Measurements from ENCODE around the gene LLGL1.

The LLGL1 gene

DNA sequence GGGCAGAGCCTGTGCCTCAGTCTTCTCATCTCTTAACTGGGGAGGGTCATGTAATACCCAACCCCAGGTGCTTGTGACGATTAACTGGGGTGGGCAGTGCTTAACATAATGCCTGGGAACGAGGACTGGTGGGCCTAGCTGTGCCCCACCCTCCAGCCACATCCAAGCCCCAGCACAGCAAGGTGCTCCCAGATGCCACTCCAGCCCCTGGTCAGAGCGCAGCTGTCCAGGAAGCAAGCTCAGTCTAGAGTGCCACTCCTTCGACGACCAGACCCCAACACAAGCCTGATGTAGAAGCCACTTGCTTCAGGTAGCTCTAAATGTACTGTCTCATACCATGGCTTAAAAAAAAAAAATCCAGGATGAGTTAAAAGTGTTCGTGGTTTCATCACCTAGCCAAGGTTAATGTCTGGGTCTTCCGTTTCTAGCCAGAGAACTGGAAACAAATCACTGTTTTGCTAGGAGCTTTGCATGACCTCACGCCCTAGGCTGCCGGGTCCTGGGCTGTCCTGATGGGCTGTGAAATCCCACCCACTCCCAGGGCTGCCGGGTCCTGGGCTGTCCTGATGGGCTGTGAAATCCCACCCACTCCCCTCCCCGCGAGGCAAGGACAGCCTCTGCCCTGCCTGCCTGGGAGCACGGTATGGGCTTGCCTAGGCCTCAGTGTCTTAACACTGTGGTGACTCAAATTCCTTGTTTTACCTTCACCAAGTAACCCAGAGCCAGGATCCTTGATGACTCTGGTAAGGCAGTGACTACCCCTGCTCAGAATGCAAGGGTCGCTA, 42.7 kb downstream of the LLGL1 start:
- no peak for DNase-seq (ENCODE audit: low read depth in 2 of 2, low spot score in 1 of 2)

- no peak for DNase-seq (ENCODE audit: low read depth in 2 of 2, low spot score in 1 of 2)
Measured at GRCh38 chr17:18270046-18270931, 44.9 kb downstream of the LLGL1 start.

- no peak for DNase-seq (ENCODE audit: low read depth in 2 of 2, low spot score in 1 of 2)
Measured at GRCh38 chr17:18277076-18277475, 51.6 kb downstream of the LLGL1 start.

DNA sequence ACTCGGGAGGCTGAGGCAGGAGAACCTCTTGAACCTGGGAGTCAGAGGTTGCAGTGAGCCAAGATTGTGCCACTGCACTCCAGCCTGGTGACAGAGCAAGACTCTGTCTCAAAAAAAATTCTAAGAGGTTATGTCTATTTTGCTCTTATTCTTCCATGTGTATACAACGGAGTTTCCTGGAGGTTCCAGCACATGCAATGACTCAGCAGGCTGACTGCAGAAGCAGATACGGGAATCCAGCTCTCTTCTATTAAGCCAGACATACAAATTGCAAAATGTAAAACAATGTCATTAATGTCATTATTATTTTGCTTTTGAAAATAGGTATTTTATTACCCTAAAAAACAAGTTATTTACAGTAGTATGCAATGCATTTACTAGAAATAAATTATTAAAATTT, 53.4 kb downstream of the LLGL1 start:
- no peak for DNase-seq (ENCODE audit: low read depth in 2 of 2, low spot score in 1 of 2)

DNA sequence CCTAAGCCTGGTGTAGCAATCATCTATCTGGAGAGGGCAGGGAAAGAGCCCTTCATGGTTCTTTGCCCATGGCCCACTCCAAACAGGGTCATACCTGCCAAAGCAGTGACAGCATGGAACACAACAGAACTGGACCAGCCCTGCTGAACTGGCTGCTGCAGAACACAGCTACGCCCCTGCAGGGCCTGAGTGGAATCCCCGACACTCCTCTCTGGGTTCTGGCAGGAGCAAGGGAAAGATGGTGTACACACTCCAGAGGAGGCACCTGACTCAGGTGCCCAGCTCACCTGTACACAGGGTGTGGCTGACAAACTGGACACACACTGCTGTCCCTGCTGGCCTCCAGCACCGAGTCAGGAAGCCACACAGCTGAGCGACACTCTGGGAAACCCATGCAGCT, 54.8 kb downstream of the LLGL1 start:
- DNase-seq (ENCODE audit: low read depth in 2 of 2, low spot score in 1 of 2), result no peak

GRCh38 chr17:18280766-18281371, 55.4 kb downstream of the LLGL1 start:
- no peak for DNase-seq (ENCODE audit: low read depth in 2 of 2, low spot score in 1 of 2)

- DNase-seq (ENCODE audit: low read depth in 2 of 2, low spot score in 1 of 2), result no peak
Measured at GRCh38 chr17:18281788-18282187, 56.4 kb downstream of the LLGL1 start.

GRCh38 chr17:18285296-18285695, 59.9 kb downstream of the LLGL1 start:
- no peak for DNase-seq (ENCODE audit: low read depth in 2 of 2, low spot score in 1 of 2)

GRCh38 chr17:18291718-18292540, 66.5 kb downstream of the LLGL1 start:
- DNase-seq (ENCODE audit: low read depth in 2 of 2, low spot score in 1 of 2), result no peak

Data from stimulated activated CD8-positive, alpha-beta memory T cell treated with anti-CD3 and anti-CD28 coated beads, Interleukin-4, amount 100 ng/mL, for 1 hour (primary cell).